Osteocyte (in vitro differentiated cells): ENCODE data around the gene CDX4. TPM values are rescaled to one million over a fixed set of nuclear protein-coding genes. Genes with fewer than 3 reads are reported as not detected.

ENCODE experiments used
- DNase-seq: peaks from one replicate; pipeline ENCODE4 v3.0.0; 2021; ENCODE audit warnings: mixed read lengths; ENCODE audit not compliant: unreplicated experiment; ENCODE audit errors: extremely low spot score
- H3K27ac Mint-ChIP-seq: one replicate; pipeline ENCODE4 v1.8.0; 2021; ENCODE audit warnings: mild to moderate bottlenecking, mixed read lengths; ENCODE audit not compliant: unreplicated experiment
- H3K27me3 Mint-ChIP-seq: one replicate; pipeline ENCODE4 v1.8.0; 2021; ENCODE audit warnings: mixed read lengths; ENCODE audit not compliant: unreplicated experiment
- H3K36me3 Mint-ChIP-seq: one replicate; pipeline ENCODE4 v1.8.0; 2021; ENCODE audit warnings: mixed read lengths; ENCODE audit not compliant: unreplicated experiment
- H3K4me1 Mint-ChIP-seq: one replicate; pipeline ENCODE4 v1.8.0; 2021; ENCODE audit warnings: mixed read lengths; ENCODE audit not compliant: unreplicated experiment
- H3K4me3 Mint-ChIP-seq: one replicate; pipeline ENCODE4 v1.8.0; 2021; ENCODE audit warnings: mild to moderate bottlenecking, moderate library complexity, mixed read lengths; ENCODE audit not compliant: unreplicated experiment
- H3K9me3 Mint-ChIP-seq: one replicate; pipeline ENCODE4 v1.8.0; 2021; ENCODE audit warnings: mixed read lengths; ENCODE audit not compliant: unreplicated experiment
- total RNA-seq: library from RNA; stranded (reverse); gene quantifications from 2 replicates; pipeline ENCODE4 v1.2.1, GENCODE V29; 2021
- TF ChIP-seq, protein P1 (sequence below): fragments of 200-600 bp; sonication (generic); IDR thresholded peaks from 2 replicates; pipeline ENCODE4 v1.5.0; 2021; ENCODE audit warnings: antibody characterized with exemption, mild to moderate bottlenecking, moderate library complexity

The CDX4 gene
- total RNA-seq, 1 donor from 2014 or later, result not detected

DNA sequence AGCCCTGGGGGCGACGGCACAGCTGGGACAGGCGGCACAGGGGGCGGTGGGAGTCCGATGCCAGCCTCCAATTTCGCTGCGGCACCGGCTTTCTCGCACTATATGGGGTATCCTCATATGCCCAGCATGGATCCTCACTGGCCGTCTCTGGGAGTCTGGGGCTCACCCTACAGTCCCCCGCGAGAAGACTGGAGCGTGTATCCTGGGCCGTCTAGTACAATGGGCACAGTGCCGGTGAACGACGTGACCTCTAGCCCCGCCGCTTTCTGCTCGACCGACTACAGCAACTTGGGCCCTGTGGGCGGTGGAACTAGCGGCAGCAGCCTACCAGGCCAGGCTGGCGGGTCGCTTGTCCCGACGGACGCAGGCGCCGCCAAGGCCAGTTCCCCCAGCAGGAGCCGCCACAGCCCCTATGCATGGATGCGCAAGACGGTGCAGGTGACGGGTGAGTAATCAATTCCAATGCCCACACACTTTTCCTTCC, 500 bp downstream of the CDX4 start:
- no peaks in the 10 kb centered on the region for H3K4me1 Mint-ChIP-seq
- H3K27ac Mint-ChIP-seq, result no peak overlapping the region
- TF ChIP-seq, protein P1, sequence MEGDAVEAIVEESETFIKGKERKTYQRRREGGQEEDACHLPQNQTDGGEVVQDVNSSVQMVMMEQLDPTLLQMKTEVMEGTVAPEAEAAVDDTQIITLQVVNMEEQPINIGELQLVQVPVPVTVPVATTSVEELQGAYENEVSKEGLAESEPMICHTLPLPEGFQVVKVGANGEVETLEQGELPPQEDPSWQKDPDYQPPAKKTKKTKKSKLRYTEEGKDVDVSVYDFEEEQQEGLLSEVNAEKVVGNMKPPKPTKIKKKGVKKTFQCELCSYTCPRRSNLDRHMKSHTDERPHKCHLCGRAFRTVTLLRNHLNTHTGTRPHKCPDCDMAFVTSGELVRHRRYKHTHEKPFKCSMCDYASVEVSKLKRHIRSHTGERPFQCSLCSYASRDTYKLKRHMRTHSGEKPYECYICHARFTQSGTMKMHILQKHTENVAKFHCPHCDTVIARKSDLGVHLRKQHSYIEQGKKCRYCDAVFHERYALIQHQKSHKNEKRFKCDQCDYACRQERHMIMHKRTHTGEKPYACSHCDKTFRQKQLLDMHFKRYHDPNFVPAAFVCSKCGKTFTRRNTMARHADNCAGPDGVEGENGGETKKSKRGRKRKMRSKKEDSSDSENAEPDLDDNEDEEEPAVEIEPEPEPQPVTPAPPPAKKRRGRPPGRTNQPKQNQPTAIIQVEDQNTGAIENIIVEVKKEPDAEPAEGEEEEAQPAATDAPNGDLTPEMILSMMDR, result no peak
- DNase-seq, result peak; percentile 83
- H3K36me3 Mint-ChIP-seq, result no peaks in the 10 kb centered on the region
- peaks cover 39% of the 10 kb centered on the region for H3K9me3 Mint-ChIP-seq
- no peaks in the 10 kb centered on the region for H3K27me3 Mint-ChIP-seq
- no peak overlapping the region for H3K4me3 Mint-ChIP-seq

DNA sequence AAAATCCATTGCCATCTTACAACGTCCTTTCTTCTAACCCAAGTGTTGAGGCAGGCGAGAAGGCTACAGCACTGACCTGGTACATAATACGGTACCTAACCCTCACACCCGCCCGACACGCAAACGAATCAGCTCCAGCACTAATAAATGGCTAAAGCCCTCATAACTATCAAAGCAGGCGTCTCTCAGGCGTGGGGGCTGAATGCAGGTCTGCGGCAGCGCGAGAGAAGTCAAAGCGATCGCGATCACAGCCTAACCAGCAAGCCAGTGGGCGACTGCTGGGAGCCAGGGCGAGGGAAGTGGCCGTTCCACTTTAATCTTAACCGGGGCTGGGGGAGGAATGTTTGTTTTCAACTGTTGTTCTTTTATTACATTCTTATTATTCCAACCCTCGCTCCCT, 1.5 kb downstream of the CDX4 start:
- Mint-ChIP-seq H3K27ac (no peak overlapping the region), H3K4me3 (no peak overlapping the region), H3K27me3 (no peaks in the 10 kb centered on the region)

DNA sequence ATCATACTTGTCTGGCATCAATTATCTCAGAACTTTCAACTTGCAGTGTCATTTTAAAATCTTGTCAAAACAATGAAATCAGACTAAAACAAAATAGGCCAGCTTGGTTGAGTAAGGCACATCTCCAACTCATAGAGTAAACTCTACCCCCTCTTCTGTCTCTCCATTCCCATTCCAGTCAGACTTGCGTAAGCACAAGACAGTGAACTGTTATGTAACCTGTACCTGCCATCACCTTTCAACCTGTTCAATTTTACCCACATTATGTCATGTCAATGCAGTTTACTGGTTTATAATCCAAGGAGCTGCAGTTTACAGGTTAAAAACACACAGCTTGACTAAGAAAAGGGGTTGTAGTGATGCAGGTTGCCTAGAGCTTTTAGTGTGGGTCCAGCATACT, 8.3 kb downstream of the CDX4 start:
- Mint-ChIP-seq H3K4me1 (no peaks in the 10 kb centered on the region), H3K27ac (no peak overlapping the region), H3K27me3 (no peaks in the 10 kb centered on the region), H3K4me3 (no peak overlapping the region), H3K36me3 (no peaks in the 10 kb centered on the region), H3K9me3 (peaks cover 2% of the 10 kb centered on the region)
- DNase-seq, result no peak
- TF ChIP-seq, protein P1, result no peak

More for the DNA sequence above, 1.5 kb downstream of the CDX4 start:
- TF ChIP-seq, protein P1, result no peak
- no peaks in the 10 kb centered on the region for H3K36me3 Mint-ChIP-seq
- no peak for DNase-seq
- no peaks in the 10 kb centered on the region for H3K4me1 Mint-ChIP-seq
- H3K9me3 Mint-ChIP-seq, result peaks cover 36% of the 10 kb centered on the region

DNA sequence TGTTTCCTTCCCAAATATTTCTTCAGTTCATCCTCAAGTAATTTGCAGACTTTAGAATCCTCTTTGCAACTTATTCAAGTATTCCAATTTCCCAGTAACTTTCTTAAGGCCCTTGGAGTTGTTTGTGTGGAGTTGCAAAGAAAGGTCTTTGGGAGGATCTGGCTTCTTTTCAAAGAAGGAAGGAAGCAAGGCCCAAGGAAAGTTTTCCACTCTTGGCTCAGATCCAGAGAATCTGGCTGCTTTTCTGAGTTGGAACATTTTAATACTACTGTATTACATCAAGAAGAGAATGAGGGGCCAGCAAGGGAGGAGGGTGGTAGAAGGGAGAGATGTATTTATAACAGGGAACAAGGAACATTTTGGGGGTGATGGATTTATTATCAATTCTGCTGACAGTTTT, 10.5 kb downstream of the CDX4 start:
- Mint-ChIP-seq H3K4me1 (no peaks in the 10 kb centered on the region), H3K4me3 (no peak overlapping the region), H3K36me3 (no peaks in the 10 kb centered on the region), H3K27me3 (no peaks in the 10 kb centered on the region), H3K9me3 (peaks cover 7% of the 10 kb centered on the region), H3K27ac (no peak overlapping the region)
- DNase-seq, result no peak
- TF ChIP-seq, protein P1, result no peak

DNA sequence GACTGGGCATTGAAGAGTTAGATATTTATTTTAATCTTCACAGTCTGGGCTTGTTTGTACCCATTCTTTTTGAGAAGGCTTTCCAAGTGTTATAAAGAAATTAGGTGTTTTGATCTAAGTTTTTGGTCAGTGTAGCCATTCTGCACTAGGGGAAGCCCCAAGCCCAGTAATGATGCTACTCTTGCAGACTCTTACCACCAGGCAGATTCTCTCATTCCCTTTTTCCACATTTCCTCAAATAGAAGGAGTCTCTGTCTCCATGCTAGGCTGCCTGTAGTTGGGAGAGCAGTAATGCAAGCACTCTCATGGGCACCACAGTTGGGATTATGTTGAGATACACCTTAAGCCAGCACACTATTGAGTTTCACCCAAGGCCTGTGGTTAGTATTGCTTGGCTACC, 21.5 kb downstream of the CDX4 start:
- TF ChIP-seq, protein P1, result no peak
- no peak overlapping the region for H3K4me3 Mint-ChIP-seq
- DNase-seq, result no peak
- H3K27ac Mint-ChIP-seq, result no peak overlapping the region
- H3K27me3 Mint-ChIP-seq, result no peaks in the 10 kb centered on the region
- no peaks in the 10 kb centered on the region for H3K4me1 Mint-ChIP-seq
- peaks cover 5% of the 10 kb centered on the region for H3K9me3 Mint-ChIP-seq
- no peaks in the 10 kb centered on the region for H3K36me3 Mint-ChIP-seq
